ENCODE results near the gene SH3GL1.

GRCh38 chr19:4363571-4364304, 36.6 kb downstream of the SH3GL1 start:
- TF ChIP-seq CTCF (IDR thresholded peaks at IDR 0.05; ENCODE audit: low read length) = no peak
- no peak for TF ChIP-seq EZH2phosphoT487 (IDR thresholded peaks at IDR 0.05; ENCODE audit: low read length)
- TF ChIP-seq EZH2 (optimal IDR thresholded peaks at IDR 0.05; ENCODE audit: low read depth, low read length) = no peak
